ENCODE data around the gene TBC1D8.

The TBC1D8 gene

DNA sequence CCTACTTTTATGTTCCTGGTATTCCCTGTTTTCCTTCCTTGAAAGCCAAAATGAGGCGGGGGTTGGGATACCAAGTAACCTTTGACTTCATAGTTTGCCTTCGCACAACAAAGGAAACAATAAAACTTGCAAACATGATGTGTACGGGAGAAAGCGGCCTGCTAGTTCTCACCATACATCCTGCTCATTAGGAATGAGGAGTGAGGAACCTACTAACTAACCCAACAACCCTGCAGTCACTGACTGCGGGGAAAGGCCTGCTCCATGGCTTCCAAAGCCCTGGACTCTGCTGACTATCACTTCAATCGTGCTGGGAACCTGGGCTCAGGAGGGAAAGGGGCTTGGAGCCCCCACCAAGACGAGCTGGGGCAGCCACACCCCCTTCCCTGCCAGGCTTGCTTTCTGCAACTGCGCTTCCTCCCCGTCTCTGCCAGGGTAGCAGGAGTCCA, 124.9 kb downstream of the TBC1D8 start:
- no peak for DNase-seq (ENCODE audit: low read depth)
- TF ChIP-seq, protein P1, sequence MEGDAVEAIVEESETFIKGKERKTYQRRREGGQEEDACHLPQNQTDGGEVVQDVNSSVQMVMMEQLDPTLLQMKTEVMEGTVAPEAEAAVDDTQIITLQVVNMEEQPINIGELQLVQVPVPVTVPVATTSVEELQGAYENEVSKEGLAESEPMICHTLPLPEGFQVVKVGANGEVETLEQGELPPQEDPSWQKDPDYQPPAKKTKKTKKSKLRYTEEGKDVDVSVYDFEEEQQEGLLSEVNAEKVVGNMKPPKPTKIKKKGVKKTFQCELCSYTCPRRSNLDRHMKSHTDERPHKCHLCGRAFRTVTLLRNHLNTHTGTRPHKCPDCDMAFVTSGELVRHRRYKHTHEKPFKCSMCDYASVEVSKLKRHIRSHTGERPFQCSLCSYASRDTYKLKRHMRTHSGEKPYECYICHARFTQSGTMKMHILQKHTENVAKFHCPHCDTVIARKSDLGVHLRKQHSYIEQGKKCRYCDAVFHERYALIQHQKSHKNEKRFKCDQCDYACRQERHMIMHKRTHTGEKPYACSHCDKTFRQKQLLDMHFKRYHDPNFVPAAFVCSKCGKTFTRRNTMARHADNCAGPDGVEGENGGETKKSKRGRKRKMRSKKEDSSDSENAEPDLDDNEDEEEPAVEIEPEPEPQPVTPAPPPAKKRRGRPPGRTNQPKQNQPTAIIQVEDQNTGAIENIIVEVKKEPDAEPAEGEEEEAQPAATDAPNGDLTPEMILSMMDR (IDR thresholded peaks at IDR 0.05; ENCODE audit: insufficient read depth, low read depth, low read length, missing control alignments), result no peak
- H3K4me3 ChIP-seq (ENCODE audit: low read length), result no peak overlapping the region

DNA sequence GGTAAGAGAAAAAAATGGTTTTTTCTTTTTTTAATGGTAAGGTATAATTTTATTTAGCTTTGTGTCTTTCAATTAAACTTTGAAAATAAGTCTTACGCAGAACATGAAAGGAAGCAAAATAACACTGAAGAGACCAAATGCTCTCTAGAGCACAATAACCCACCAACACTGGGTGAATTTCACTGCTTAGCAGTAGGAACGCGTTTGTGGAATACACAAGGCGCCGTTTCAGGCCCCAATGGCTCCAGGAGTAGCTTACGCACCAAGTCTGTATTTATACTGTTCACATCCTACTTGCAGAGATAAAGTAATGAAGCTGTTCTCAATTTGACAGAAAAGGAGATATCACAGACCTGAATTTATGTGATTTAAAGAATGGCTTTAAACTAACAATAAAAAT, 125.6 kb downstream of the TBC1D8 start:
- no peak overlapping the region for H3K4me3 ChIP-seq (ENCODE audit: low read length)
- TF ChIP-seq, protein P1 (IDR thresholded peaks at IDR 0.05; ENCODE audit: insufficient read depth, low read depth, low read length, missing control alignments), result no peak
- DNase-seq (ENCODE audit: low read depth), result no peak

DNA sequence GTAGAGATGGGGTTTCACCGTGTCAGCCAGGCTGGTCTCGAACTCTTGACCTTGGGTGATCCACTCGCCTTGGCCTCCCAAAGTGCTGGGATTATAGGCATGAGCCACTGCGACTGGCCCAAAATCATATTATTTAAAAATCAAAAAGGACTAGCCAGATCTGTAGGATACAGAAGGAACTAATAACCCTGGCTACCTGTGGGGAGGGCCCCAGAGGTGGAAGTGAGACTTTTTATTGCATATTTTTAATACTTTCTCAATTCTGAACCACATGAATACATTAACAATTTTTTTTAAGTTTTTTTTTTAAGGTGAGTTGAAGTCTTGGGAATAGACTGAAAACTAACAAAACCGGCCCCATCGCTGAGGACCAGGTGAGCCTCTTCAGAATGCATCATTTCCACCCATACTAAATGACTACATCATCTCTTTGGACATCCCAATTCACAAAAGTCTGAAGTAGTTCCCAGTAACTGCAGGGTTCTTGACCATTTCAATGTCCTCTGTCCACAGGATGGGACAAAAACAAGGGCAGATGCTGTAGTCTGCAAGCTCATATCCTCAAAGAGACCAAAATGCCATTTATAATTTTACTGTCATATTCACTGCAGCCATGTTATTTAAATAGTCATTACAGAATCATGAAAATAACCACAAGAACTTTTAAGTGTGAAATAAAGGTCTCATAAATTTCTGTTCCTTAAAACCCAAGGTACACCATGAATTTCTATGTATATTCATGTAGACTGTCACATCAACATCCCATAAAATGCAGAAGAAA, 127.7 kb downstream of the TBC1D8 start:
- TF ChIP-seq, protein P1 (IDR thresholded peaks at IDR 0.05; ENCODE audit: insufficient read depth, low read depth, low read length, missing control alignments), result no peak
- H3K4me3 ChIP-seq (ENCODE audit: low read length), result no peak overlapping the region
- DNase-seq (ENCODE audit: low read depth), result no peak

DNA sequence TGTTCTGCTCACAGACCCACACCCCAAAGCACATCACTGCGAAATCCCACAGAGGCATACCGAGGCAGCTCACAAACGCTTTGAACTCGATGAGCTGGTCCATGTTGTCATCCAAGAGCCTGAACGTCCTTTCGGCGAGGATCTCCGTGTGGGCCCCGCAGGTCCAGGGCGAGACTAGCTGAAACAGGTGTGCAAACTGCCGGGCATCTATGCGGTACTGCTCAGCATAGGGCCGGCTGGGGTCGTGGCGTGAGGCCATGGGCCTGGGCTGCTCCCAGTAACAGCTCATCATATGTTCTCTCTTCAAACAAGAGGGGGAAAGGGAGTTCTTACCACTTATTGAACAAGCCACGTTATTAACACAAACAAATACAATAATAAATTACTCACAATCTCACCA, 129.0 kb downstream of the TBC1D8 start:
- H3K4me3 ChIP-seq (ENCODE audit: low read length), result no peak overlapping the region
- DNase-seq (ENCODE audit: low read depth), result no peak
- TF ChIP-seq, protein P1 (IDR thresholded peaks at IDR 0.05; ENCODE audit: insufficient read depth, low read depth, low read length, missing control alignments), result no peak

DNA sequence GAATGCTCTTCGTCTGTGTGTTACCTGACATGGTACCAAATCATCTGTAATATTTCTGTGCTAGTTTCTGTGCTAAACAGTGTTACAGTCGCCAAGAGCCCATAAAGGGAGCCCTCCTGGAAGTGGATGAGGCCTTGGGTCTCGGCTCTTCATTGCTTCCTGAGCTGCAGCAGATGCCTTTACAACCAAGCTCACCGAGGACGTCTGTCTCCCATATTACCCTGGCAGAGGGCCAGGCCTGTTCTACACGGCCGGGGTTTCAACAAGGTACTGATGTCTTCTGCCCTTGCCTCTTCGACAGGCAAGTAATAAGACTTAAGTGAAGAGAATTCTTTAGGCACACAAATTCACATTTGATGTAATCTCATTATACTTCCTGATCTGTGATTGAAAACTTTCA, 132.2 kb downstream of the TBC1D8 start:
- no peak overlapping the region for H3K4me3 ChIP-seq (ENCODE audit: low read length)
- DNase-seq (ENCODE audit: low read depth), result no peak
- TF ChIP-seq, protein P1 (IDR thresholded peaks at IDR 0.05; ENCODE audit: insufficient read depth, low read depth, low read length, missing control alignments), result no peak

DNA sequence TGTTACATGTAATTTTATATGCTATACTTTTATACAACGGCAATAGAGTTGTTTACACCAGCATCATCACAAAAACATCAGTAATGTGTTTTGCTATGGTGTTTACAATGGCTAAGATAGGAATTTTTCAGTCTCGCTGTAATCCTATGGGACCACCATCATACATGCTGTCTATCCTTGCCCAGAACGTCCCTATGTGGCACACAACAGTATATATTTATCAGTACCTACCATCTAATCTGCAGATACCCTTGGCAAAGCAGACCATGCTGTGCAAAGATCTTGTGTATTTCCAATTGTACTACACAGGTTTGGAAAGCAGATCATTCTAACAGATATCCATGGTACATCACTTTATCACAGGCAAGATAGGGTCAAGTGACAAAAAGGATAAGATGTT, 133.8 kb downstream of the TBC1D8 start:
- no peak overlapping the region for H3K4me3 ChIP-seq (ENCODE audit: low read length)
- DNase-seq (ENCODE audit: low read depth), result no peak
- TF ChIP-seq, protein P1 (IDR thresholded peaks at IDR 0.05; ENCODE audit: insufficient read depth, low read depth, low read length, missing control alignments), result no peak

Measured in epithelial cell of esophagus (primary cell).